ENCODE data around the gene TGOLN2. TPM values are rescaled to one million over a fixed set of nuclear protein-coding genes. Genes with fewer than 3 reads are reported as not detected.
A peak's percentile ranks its signal among the peaks of the same experiment; 100 is the strongest.
"Not testable (repeated sequence)": the region's sequence is repeated elsewhere in the genome, so short reads cannot be mapped to it uniquely, and the experiment has no call there.

The TGOLN2 gene
- 10 to 100 TPM; 25.9 to 54.4 (median 28.4) TPM for polyA plus RNA-seq

DNA sequence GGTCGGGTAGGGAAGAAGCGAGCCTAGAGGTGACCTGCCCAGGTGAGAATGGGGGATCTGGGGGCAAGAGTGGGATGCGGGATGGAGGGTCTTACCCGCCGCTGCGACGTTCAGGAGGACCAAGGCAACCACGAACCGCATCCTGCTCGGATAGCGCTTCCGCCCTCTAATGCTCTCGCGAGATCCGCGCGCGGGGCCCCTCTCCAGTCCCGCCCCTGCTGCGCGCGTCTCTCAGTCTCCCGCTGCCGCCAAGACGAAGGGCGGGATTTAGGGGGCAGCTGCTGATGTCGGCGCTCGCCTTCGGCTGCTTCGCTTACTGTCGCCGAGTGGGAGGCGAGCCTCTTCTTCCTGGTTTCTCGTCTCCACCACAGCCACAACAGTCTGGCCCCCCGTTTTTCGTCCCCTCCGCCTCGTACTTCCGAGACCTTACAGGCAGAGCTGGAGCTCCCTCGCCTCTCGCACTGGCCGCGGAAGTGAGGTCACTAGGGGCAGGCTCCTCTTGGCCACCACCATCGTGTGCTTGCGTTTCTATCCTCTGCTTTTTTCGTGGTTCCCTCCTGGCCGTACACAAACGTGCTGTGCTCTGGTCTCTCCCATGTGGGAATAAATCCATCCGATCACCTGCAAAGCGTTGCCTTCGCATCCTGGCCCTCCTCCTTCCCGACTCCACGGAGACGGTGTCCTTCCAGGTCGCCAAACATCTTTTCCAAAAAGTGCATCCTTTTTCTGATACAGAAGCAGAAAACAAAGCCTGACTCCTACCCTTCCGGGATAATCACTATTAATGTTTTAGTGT, at the start of gene TGOLN2:
Gene TGOLN2, minus strand, starts transcription at position 168 of the 796 bp plus-strand sequence. Its CDS starts 27 bp downstream, at position 141.
- H3K27ac ChIP-seq (ENCODE audit: low read depth, low read length), result peak within 1 kb of the TSS; percentile 98
- 0 to 1% (median 0%) methylated on average over 56 to 57 of the region's 57 CpGs for WGBS, 3 donors

DNA sequence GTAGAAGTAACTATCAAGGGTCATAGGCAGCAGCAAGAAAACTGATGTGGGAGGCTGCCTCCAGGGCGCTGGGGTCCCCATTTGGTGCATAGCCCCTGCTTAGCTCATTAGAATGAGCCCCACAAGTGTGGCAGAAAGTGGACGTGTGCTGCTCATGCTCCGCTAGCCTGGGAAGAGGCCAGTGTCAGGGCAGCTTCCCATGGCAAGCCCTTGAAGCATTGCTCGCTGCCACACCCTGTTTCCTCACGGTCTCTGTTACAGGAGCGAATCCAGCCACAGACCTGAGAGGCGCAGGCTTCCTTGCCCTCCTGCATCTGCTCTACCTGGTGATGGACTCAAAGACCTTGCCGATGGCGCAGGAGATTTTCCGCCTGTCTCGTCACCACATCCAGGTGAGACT, 49.3 kb upstream of the TGOLN2 start:
- WGBS, 3 donors, result 82 to 88% (median 88%) methylated on average over 11 of the region's 11 CpGs
- no peak overlapping the region for H3K27ac ChIP-seq (ENCODE audit: low read depth, low read length)

DNA sequence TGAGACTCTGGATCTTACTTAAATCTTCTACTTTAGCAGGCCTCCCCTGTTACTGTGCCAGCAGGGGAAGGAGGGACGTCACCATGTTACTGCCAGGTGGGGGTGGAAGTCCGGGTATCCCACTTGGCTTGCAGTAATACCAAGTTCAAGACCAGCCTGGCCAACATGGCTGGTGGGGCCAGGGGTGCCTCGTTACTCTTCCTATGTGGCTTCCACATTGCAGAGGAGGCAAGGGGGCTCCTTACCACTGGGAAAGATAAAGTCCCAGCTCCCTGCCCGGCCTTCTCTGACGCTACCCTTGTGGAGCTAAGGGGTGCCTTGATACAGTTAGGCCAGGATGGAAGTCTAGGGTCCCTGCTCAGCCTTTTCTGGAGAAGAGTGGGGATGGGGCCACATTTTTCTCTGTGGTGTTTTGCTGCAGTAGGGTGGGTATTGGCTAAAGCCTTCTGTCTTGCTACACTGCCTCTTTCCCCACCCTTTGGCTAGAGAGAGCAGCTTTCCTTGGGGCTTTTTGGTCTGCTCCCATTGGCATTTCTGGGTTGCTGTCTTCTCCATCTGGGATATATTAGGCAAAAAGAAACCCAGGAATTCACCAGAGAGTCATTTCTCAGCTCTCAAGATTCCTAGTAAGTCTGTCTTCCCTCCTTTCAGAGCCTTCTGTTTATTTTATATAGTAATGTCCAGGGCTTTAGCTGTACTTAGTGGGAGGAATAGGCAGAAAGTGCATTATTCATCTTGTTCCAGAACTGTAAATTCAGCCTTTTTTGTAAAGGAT, 48.7 kb upstream of the TGOLN2 start:
- WGBS, 3 donors, result 91 to 95% (median 92%) methylated on average over 5 of the region's 5 CpGs
- no peak overlapping the region for H3K27ac ChIP-seq (ENCODE audit: low read depth, low read length)

DNA sequence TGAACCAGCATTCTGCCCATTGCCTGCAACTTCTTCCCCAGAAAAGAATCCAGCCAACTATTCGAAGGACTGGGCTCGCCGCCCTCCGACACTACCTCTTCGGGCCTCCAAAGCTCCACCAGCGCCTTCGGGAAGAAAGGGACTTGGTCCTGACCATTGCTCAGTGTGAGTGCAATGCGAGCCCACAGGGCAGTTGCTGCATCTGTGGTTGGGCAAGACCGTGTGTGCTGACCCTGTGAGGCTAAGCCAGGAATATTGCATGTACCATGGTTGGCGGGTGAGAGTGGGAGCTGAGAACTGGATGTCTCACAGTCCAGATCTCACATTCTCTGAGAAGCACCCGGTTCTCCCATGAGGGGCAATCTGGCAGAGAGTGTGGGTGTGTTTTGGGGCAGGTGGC, 43.3 kb upstream of the TGOLN2 start:
- no peak overlapping the region for H3K27ac ChIP-seq (ENCODE audit: low read depth, low read length)
- 77 to 92% (median 83%) methylated on average over 11 of the region's 11 CpGs for WGBS, 3 donors

DNA sequence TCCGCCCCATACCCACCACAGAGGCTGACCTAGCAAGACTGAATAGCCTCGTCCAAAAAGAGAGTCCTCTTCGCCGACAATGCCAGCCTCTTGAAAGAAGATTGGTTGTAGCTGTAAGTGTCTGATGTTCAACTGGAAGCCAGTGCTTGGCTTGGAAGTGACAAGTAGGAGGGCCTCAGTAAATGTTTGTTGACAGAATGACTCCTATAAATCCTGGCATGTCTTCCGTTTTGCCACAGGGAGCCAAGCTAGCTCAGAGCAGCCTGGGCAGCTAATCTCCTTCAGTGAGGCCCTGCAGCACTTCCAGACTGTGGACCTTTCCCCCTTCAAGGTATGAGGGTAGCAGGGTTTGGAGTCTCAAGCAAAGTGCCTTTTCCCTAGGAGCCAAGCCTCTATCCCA, 41.7 kb upstream of the TGOLN2 start:
- WGBS, 3 donors, result 81 to 90% (median 82%) methylated on average over 5 of the region's 5 CpGs

DNA sequence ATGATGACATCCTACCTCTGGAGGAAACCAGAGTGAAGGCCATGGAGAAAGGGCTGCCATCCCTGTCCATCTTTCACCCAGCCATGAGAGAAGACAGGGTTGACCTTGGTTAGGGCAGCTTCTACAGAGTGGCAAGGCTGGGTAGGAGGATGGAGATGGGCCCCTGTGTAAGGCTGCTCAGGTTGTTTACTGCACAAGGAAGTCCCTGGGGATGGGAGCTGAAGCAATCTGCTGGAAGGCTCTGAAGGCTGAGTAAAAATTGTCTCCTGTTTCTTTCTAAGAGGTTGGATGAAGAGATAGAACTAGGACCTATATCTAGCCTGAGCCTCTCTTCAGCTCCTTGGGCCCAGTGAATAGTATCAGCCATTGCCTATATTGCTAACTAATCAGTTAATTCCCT, 41.1 kb upstream of the TGOLN2 start:
- H3K27ac ChIP-seq (ENCODE audit: low read depth, low read length), result no peak overlapping the region

More for the DNA sequence above, 41.7 kb upstream of the TGOLN2 start:
- no peak overlapping the region for H3K27ac ChIP-seq (ENCODE audit: low read depth, low read length)

DNA sequence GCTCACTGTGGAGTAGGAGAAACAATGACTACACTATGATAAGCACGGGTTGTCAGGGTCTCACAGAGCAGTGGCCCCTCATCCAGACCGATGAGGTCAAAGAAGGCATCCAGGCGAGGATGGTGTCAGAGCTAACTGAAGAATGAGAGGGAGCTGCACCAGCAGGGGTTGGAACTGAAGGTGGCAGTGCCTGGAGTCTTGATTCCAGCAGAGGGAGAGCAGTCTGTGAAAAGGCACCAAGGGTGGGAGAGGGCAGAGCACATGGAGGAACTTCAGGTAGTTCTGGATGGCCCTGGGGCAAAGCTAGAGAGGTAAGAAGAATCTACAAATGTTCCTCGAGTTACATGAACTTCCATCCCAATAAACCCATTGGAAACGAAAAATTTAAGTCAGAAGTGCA, 39.4 kb upstream of the TGOLN2 start:
- H3K27ac ChIP-seq (ENCODE audit: low read depth, low read length), result no peak overlapping the region
- 76 to 86% (median 86%) methylated on average over 5 of the region's 5 CpGs for WGBS, 3 donors

DNA sequence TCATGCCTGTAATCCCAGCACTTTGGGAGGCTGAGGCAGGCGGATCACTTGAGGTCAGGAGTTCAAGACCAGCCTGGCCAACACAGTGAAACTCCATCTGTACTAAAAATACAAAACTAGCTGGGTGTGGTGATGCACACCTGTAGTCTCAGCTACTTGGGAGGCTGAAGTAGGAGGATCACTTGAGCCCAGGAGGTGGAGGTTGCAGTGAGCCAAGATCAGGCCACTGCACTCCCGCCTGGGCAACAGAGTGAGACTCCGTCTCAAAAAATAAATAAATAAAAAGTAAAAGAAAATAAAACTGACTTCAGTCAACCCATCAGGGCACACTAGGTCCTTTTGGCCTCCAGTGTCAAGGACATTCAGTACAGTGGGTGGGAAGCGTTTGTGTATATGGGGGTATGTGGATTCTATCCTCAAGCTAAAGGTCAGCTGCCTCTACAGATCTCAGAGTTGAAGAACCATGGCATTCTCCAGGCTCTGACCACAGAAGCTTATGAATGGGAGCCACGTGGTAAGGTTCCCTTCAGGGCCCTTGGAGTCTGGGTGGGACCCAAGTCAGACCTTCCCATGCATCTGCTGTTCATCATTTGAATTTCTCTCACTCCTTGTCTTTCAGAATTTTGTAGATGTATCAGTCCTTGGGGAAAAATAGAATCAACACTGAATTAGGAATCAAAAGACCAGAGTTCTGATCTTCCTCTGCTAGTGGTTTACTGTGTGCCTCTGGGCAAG, 35.0 kb upstream of the TGOLN2 start:
- 79 to 83% (median 80%) methylated on average over 5 of the region's 5 CpGs for WGBS, 3 donors
- not testable (repeated sequence) for H3K27ac ChIP-seq (ENCODE audit: low read depth, low read length)

DNA sequence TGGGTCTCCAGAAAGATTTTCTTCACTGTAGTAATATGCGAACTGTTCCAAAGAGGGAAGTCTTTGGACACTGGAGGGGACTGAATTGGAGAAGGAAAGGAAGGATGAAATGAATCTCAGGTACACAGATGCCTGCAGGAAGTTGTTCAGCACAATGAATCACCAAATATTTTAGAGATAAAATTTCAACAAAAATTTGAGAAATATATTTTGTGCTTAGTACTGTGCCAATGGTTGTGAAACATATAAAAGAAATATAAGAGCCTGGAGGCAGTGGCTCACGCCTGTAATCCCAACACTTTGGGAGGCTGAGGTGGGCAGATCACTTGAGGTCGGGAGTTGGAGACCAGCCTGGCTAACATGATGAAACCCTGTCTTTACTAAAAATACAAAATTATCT, 29.9 kb upstream of the TGOLN2 start:
- WGBS, 3 donors, result 71 to 82% (median 72%) methylated on average over 3 of the region's 3 CpGs
- no peak overlapping the region for H3K27ac ChIP-seq (ENCODE audit: low read depth, low read length)

DNA sequence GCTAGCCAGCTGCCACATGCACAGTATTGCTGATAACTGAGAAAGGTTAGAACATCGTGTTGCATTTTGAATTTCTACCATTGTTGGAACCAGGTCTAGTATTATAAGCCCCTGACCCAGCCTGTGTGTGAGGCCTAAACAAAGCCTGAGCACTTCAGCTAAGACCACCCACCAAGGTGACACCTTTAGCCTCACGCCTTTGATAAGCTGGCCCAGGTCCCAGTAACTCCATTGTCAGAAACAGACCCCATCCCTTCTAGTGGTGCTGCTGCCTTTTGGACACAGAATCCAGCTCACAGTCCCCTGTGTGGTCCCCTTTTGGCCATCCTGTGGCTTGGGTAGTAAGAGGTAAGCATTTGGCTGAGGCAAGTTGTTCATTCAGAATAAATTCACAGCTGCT, 28.4 kb upstream of the TGOLN2 start:
- H3K27ac ChIP-seq (ENCODE audit: low read depth, low read length), result no peak overlapping the region
- 76 to 88% (median 78%) methylated on average over 2 of the region's 2 CpGs for WGBS, 3 donors

DNA sequence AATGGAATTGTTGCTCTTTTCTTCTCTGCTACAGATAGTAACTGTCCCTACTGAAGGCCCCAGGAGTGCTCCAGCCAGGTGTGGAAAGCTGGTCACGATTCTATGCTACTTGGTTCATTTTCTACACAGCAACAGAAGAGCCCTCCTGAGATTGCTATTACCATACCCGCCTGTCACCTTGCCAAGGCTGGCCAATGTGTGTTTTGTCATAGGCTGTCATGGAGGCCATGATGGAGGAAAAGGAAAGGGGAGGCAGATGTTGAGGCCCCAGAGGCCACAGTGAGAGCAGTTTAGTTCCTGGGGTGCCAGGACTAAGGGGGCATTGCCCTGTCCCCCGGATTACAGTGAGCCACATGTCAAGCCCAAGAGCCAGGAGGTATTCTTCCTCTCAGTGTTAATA, 27.7 kb upstream of the TGOLN2 start:
- 76 to 78% (median 77%) methylated on average over 3 of the region's 3 CpGs for WGBS, 3 donors
- H3K27ac ChIP-seq (ENCODE audit: low read depth, low read length), result no peak overlapping the region

DNA sequence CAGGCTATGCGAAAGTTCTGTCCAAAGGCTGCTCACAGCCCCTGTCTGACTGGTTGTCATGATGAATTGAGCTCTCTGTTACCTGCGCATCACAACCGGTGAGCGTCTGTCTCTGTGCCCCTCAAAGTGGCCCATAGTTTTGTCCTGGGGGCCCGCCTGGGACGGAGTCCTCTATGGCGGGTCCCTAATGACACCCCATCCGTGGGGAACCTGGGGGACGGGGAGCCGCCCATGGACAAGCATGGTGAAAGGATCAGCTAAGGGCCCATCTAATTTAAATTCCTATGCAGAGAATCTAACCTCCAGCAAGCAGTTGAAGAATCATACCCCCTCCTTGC, 27.3 kb upstream of the TGOLN2 start:
- WGBS, 3 donors, result 5 to 20% (median 12%) methylated on average over 10 of the region's 10 CpGs
- H3K27ac ChIP-seq (ENCODE audit: low read depth, low read length), result no peak overlapping the region

DNA sequence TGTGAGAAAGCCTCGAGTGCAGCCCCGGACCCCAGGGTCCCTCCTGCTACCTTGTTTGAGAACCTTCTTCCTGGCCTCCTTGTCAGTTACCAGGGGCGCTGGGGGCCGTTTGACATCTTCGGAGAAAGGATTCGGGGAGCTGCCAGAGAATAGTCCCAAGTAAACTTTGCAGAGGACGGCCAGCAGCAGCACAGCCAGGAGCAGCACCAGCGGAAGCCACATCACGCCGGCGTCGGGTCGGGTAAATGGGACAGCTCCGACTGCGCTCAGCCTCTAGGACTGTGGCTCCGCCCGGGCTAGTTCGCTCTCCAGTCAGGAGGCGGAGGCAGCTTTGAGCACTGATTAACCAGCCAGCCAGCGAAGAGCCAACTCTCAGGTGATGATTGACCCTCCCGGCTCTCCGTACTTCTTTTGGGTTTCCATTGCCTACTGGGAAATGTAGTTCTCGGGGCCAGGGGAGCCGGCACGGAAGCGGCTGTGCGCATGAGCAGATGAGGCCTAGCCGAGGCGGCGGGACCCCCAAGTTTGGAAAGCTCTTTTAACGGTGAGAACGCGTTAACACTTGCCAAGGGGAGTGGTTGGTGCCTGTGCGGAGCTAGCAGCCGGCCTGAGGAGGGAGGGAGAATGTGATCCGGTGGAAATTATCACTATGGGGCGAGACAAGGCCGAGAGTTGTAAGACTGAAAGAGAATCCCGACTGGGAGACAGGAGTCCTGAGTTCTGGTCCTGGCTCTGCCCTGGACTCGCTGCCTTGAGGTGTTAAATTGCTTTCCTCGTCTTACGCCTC, 26.7 kb upstream of the TGOLN2 start, which contains the start of the genes ELMOD3 and RETSAT:
Gene ELMOD3, plus strand, starts transcription at position 484 of the 787 bp plus-strand sequence. CDS start 2,430 bp downstream, outside the sequence.
Gene RETSAT, minus strand, starts transcription at position 243 of the 787 bp plus-strand sequence. Its CDS starts 21 bp downstream, at position 222.
- WGBS, 3 donors, result 0 to 1% (median 1%) methylated on average over 42 of the region's 42 CpGs
- no peak within 1 kb of the TSS for H3K27ac ChIP-seq (ENCODE audit: low read depth, low read length)

DNA sequence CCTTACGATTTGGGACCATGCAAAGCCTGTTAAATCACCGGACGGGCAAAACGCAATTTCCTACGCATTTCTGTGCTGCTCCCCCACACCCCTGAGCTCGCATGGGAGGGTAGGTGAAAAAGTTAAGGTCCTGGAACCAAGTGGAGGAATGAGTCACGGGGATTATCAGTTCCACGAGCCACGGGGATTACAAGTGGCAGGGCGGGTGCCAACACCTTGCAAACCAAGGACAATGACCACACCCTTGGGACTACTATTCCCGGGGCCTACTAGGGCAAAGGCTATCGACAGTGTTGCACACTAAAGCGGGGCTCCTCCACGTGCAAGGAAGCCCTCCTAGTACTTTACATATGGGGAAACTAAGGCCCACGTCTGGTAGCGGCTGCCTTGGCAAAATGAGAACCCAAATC, 26.1 kb upstream of the TGOLN2 start:
- 10 to 20% (median 15%) methylated on average over 16 of the region's 16 CpGs for WGBS, 3 donors
- no peak overlapping the region for H3K27ac ChIP-seq (ENCODE audit: low read depth, low read length)

DNA sequence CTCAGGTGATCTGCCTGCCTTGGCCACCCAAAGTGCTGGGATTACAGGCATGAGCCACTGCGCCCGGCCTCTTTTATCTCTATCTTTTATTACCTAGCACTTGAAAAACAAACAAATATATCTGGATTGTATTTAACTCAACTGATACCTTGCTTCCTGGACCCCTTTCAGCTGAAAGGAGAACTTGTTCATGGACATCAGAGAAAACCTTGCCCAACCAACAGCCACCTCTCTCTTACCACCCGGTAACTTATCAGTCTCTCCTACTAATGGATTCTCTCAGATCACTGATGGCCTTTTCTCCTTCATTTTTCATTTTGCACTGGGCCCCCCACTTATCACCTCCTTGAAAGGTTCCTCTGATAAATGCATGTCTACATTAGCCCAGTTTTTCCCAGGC, 19.8 kb upstream of the TGOLN2 start:
- H3K27ac ChIP-seq (ENCODE audit: low read depth, low read length), result no peak overlapping the region
- WGBS, 3 donors, result 32 to 91% (median 88%) methylated on average over 3 of the region's 3 CpGs

DNA sequence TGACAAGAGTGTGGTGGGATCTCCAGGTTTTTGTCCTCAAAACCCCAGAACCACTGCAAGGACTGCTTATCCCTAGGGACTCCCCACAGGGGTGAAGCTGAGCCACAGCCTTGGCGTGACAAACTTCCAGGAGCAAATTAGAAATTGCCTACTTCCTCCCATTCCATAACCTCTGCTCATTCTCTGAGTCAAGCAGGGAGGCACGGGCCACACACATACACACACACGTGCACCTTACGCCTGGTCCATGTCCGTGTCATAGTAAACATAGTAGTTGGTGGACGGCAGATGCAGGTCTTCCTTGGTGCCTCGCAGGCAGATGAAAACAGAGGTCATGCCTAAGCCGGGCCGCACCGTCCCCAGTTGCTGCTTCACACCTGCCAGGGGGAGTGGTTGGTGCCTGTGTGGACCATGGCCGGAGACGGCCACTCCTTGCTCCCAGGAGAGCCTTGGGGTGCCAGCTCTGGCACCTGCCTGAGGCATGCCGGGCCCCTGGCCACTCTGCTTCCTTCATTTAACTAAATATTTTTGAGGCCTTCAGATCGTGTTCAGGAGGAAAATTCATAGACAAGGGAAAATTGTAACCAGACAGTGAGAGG, 16.7 kb upstream of the TGOLN2 start:
- 85 to 88% (median 86%) methylated on average over 14 of the region's 14 CpGs for WGBS, 3 donors
- H3K27ac ChIP-seq (ENCODE audit: low read depth, low read length), result no peak overlapping the region

DNA sequence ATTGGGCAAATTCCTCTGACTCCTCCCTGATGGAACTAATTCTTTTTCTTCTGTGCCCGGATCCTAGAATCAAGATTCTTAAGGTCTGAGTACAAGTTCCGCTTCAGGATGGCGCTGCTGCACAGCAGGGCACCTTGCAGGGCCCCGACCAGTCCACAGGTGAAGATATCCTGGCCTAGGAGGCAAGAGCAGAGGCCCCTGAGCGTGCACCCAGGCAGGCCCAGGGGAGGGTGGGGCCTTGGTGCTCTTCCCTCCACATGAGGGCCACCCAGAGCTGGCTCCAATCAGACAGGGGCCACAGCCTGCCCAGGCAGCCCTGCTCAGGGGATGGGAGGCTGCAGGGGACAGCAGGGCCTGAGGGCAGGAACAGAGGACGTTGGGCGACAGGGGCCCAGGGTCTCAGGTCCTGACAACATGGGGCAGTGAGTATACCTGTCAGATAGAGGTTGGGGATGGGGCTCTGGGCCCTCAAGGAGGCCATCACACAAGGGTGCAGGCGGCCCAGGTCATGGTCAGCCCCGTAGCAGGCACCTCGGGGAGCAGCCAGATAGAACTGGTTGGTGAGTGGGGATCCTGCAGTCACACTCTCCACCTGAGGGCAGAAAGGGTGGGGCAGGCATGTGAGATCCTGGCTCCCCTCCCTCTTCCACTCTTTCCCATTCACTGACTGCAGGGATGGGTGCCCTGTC, 15.6 kb upstream of the TGOLN2 start:
- WGBS, 3 donors, result 90 to 93% (median 93%) methylated on average over 8 to 10 of the region's 10 CpGs
- not testable (repeated sequence) for H3K27ac ChIP-seq (ENCODE audit: low read depth, low read length)
